ENCODE data around the gene ZNF384.

The ZNF384 gene

DNA sequence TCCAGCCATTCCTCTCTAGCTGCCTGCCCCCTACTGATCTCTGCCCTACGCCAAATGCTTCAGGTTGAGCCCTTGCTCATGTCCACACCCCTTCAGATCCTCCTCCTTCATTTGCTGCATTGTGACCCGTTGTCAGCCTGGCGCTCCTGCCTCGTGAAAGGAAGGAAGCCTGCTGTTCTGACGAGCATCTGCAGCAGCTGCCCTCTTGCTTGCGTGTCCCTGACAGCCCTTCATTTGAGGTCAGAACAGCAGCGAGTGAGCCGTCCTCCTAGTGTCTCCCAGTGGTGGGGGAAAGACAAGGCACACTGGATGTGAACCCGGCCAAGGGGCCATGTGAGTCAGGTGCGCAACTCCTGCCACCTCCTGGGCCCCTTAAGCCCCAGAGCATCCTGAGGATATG, 14.5 kb upstream of the ZNF384 start:
- H3K4me3 ChIP-seq (ENCODE audit: low read depth, low read length): no peak overlapping the region
- TF ChIP-seq CTCF (IDR thresholded peaks at IDR 0.05; ENCODE audit: insufficient read depth, low read depth, low read length, missing control alignments): no peak
- peak; percentile 31 for DNase-seq (ENCODE audit: low read depth)

DNA sequence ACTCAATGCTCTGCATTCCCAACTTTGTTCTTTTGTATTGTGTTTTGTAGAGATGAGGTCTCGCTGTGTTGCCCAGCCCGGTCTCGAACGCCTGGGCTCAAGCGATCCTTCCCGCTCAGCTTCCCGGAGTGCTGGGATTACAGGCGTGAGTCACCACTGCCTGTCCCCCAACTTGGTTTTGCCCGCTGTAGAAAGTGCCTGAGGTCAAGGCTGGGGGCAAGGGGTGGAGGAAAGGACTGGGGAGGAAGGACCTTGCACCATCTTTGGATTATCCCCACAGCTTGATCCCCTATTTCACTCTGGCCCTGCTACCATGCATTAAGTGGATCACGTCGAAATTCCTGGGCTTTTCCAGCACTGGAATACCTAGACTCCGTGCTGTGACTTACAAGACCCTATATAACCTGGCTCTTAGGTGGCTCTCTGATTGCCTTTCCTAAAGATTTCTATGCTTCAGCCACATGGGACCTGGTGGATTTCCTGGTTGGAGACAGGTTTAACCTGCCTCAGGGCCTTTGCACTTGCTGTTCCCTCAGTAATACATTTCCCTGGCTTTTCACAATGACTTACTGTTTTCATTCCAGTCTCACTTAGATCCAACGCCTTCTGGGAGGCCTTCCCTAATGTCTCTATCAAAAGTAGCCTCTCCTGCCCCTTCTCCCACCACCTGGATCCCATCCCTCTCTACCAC, 12.0 kb upstream of the ZNF384 start:
- DNase-seq (ENCODE audit: low read depth): no peak
- no peak overlapping the region for H3K4me3 ChIP-seq (ENCODE audit: low read depth, low read length)
- TF ChIP-seq CTCF (IDR thresholded peaks at IDR 0.05; ENCODE audit: insufficient read depth, low read depth, low read length, missing control alignments): no peak

GRCh38 chr12:6700646-6701051, 11.5 kb upstream of the ZNF384 start, which contains the start of gene PIANP:
Gene PIANP (minus strand): TSS chr12:6700815. CDS start chr12:6698061, 2,754 bp downstream.
- H3K4me3 ChIP-seq (ENCODE audit: low read depth, low read length): no peak within 1 kb of the TSS
- no peak for DNase-seq (ENCODE audit: low read depth)
- TF ChIP-seq CTCF (IDR thresholded peaks at IDR 0.05; ENCODE audit: insufficient read depth, low read depth, low read length, missing control alignments): no peak

GRCh38 chr12:6699989-6700645, 10.9 kb upstream of the ZNF384 start:
- DNase-seq (ENCODE audit: low read depth): no peak
- no peak overlapping the region for H3K4me3 ChIP-seq (ENCODE audit: low read depth, low read length)

GRCh38 chr12:6699259-6699988, 10.2 kb upstream of the ZNF384 start:
- TF ChIP-seq CTCF (IDR thresholded peaks at IDR 0.05; ENCODE audit: insufficient read depth, low read depth, low read length, missing control alignments): no peak
- no peak overlapping the region for H3K4me3 ChIP-seq (ENCODE audit: low read depth, low read length)
- no peak for DNase-seq (ENCODE audit: low read depth)

More at GRCh38 chr12:6699989-6700645, 10.9 kb upstream of the ZNF384 start:
- no peak for TF ChIP-seq CTCF (IDR thresholded peaks at IDR 0.05; ENCODE audit: insufficient read depth, low read depth, low read length, missing control alignments)

DNA sequence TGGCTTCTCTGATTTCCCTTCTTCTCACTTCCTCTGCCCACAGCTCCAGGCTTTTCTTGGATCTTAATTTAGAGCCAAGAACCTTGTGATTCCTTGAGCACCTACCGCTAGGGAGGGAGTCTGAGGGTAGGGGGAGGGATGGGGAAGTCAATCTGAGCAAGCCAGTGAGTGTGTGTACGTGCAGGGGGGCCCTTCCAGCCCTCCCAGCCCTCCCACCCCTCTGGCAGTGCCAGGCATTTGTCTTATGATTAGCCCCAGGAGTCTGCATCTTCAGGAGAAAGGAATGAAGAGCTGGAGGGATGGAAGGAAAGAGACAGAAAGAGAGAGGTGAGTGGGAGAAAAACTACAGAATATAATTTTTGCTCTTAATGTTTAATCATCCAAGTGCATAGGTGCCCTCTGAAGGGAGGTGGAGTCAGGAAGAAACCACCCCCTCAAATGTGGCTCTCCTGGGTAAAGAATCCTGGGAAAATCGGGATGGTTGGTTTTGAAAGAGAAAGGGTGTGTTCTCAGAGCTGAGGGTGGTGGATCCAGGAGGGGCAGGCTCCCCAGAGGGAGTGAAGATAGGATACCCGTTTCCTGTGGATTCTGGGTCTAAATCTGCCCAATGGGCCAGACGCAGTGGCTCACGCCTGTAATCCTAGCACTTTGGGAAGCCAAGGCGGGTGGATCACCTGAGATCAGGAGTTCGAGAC, 9.3 kb upstream of the ZNF384 start:
- no peak for DNase-seq (ENCODE audit: low read depth)
- no peak overlapping the region for H3K4me3 ChIP-seq (ENCODE audit: low read depth, low read length)
- TF ChIP-seq CTCF (IDR thresholded peaks at IDR 0.05; ENCODE audit: insufficient read depth, low read depth, low read length, missing control alignments): no peak

Data from GM12865 (cell line).